Adrenal gland (tissue), 5 donors: ENCODE data around the gene CALCB.

Experiments
- CTCF ChIP-seq, 6 experiments: fragments of 450-650 bp in 4 of 6; fragments of 200-600 bp in 2 of 6; sonication (generic) in 1 of 6; IDR thresholded peaks; 1 replicate in 5 of 6; 2 replicates in 1 of 6; pipeline versions ENCODE4 v1.5.1 to v1.8.0; 2016 to 2021; ENCODE audit warnings: antibody characterized with exemption in 6 of 6, mild to moderate bottlenecking in 2 of 6, moderate library complexity in 1 of 6
- POLR2A ChIP-seq, 2 donors: fragments of 450-650 bp; IDR thresholded peaks; one replicate each; pipeline ENCODE4 v1.6.1; 2017; ENCODE audit warnings: antibody characterized with exemption in 2 of 2, mild to moderate bottlenecking in 2 of 2, moderate library complexity in 1 of 2
- donor health status: DM: no; HTN: no; CAD: no.

GRCh38 chr11:15109602-15110001, 36.2 kb downstream of the CALCB start:
- TF ChIP-seq POLR2A (IDR thresholded peaks at IDR 0.05), result no peak
- no peak for TF ChIP-seq CTCF (IDR thresholded peaks at IDR 0.05)
